Measurements from ENCODE around the gene ALDH3B2. TPM values are rescaled to one million over a fixed set of nuclear protein-coding genes. Genes with fewer than 3 reads are reported as not detected.

Gene ALDH3B2
- total RNA-seq, 2 donors from 2014 or later: not detected

DNA sequence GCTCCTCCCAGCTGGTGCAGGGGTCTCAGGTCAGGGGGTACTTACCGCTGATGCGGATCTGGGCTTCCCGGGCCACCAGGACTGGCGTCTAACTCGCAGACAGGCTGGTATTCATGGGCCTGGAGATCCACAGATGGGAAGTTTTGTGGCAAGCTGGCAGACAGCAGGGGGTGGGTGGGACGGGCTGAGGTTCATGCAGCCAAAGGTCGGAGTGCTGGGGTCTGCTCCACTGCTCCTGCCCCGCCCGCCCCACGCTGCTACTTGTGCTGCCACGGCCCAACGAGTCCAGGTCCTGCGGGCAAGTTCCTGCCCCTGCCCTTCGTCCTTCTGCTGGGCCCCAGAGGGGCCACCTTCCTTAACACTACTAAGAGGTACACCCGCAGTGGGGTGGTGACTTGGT lies 27.0 kb downstream of the ALDH3B2 start:
- Mint-ChIP-seq H3K9me3 (no peaks in the 10 kb centered on the region), H3K27me3 (peaks cover 0 to 3% of the 10 kb centered on the region in 2 donors), H3K4me1 (ENCODE audit: low read depth in 2 of 2) (peaks cover 22 to 26% of the 10 kb centered on the region in 2 donors), H3K27ac (no peak overlapping the region), H3K36me3 (no peaks in the 10 kb centered on the region), H3K4me3 (no peak overlapping the region)
- DNase-seq (ENCODE audit: low spot score) (no peak), ATAC-seq (no peak)

DNA sequence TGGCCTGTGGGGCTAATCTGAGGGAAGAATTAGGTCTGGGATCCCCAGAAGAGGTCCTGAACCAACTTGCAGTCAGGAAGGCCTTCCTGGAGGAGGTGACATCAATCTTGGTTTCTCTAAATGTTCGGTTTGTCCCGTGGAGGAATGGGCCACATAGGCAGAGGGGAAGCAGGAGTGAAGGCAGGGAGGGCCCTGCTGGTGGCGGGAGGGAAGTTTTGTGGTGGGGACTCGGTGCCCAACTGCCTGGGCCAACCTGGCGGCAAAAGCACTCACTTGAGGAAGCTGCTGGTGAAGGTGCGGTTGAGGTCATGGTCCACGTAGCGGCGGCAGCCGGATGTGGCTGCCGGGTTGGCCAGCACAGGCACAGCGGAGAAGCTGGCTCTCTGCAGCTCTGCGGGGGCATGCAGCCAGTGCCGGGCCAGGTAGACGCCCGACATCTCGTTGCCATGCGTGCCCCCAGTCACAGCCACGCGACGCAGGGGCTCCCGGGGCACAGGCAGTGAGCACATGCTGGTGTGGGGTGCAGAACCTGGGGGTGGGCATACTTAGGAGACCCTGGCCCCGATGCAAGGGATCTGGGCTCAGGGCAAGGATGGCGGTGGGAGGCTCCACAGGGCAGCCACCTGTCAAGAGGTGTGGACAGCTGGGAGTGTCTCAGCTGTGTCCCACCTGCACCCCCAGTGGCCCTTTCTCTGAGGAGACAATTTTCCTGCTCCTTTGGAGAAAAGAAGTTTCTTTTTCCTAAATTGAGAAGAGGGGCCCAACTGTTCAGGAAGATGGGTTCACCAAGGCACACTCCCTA lies 27.7 kb downstream of the ALDH3B2 start:
- DNase-seq (ENCODE audit: low spot score) (no peak), ATAC-seq (peak; percentile 69 to 75)
- peaks cover 22 to 26% of the 10 kb centered on the region in 2 donors for H3K4me1 Mint-ChIP-seq (ENCODE audit: low read depth in 2 of 2)
- H3K9me3 Mint-ChIP-seq: no peaks in the 10 kb centered on the region
- peaks cover 0 to 3% of the 10 kb centered on the region in 2 donors for H3K27me3 Mint-ChIP-seq
- no peaks in the 10 kb centered on the region for H3K36me3 Mint-ChIP-seq
- peak overlapping the region; percentile 60 for H3K4me3 Mint-ChIP-seq
- H3K27ac Mint-ChIP-seq: peak overlapping the region; percentile 42 to 54

DNA sequence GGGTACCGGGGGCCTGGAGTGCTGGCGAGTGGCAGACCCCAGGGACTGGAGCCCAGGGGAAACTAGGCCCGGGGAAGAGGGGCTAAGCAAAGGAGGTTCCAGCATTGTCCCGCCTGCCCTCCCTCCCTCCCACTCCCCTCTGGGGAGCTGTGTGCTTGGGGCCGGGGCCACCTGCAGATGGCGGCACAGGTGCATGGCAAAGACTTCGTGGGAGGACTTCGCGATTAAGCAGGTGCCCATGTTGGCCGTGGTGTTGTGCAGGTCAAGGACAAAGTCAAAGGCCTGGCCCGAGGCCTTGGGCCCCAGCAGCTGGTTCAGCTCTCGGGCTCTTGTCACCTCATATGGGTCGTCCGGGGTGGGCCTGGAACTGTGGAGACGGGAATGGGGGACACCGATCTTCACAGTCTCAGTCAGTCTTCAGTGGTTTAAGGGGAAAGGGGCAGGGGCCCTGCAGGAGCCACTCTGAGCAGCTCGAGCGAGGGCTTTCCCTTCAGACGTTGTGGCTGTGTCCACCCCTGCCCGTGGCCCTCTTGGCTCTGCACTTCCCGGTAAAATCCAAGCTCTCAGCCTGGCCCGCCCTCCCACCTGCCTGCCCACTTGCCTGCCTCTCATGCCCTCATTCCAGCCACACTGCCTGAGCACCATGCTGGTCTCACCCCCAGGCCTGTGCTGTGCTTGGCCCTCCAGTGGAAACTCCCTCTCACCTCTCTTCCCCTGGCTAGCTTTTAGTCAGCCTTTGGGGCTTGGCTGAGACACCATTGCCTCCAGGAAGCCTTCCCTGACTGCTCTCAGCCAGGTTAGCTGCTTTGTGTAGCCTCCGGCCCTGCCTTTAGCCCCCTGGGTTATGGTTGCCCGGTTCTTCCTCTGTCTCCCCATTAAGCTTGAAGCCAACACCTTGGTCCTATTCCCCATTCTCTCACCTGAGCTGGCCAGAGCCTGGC lies 28.6 kb downstream of the ALDH3B2 start:
- Mint-ChIP-seq H3K36me3 (no peaks in the 10 kb centered on the region), H3K27me3 (peaks cover 0 to 3% of the 10 kb centered on the region in 2 donors), H3K27ac (peak overlapping the region; percentile 42 to 54), H3K4me3 (peak overlapping the region; percentile 60), H3K9me3 (no peaks in the 10 kb centered on the region), H3K4me1 (ENCODE audit: low read depth in 2 of 2) (peaks cover 21 to 26% of the 10 kb centered on the region in 2 donors)
- DNase-seq (ENCODE audit: low spot score) (no peak), ATAC-seq (no peak)

DNA sequence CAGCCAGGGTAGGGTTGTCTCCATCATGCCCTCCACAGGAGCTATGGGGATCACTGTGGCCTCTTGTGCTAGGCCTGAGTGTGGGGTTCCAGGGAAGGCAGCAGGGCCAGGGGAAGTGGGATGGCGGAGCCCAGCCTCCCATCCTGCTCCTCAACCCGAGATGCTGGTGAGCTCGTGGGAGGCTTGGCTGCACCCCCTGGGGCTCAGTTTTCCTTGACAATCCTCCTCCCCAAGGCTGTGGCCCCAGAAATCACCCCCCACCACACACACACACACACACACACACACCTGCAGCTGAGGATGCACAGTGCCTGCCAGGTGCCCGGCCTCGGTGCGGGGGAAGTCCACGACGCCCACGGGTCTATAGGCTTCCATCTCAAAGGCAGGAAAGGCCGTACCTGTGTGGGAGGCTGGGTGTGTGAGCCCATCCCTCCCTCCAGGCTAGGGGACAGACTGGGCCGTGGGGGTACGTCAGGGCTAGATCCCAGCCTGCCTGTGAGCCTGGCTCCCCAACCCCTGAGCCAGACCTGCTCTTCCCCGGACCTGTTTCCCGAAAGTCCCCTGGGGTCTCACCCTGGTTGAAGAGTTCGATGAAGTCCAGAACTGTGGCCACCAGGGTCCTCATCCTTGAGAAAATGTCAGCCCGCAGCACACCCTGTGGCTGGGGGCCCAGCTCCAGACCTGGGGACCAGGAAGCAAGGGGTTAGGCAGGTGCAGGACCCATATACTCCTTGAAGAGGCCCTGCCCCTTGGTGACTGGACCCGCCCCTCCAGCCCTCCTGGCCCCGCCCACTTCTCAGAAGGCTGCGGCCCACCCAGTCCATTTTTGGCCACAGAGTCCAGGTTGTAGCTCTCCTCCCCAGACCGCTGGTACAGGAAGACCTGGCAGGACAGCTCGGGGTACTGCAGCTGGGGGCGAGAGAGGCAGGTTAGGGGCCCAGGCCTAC lies 29.7 kb downstream of the ALDH3B2 start:
- peaks cover 14 to 19% of the 10 kb centered on the region in 2 donors for H3K4me1 Mint-ChIP-seq (ENCODE audit: low read depth in 2 of 2)
- H3K4me3 Mint-ChIP-seq: no peak overlapping the region
- no peaks in the 10 kb centered on the region for H3K36me3 Mint-ChIP-seq
- H3K9me3 Mint-ChIP-seq: no peaks in the 10 kb centered on the region
- no peak for DNase-seq (ENCODE audit: low spot score)
- no peak overlapping the region for H3K27ac Mint-ChIP-seq
- H3K27me3 Mint-ChIP-seq: peaks cover 0 to 3% of the 10 kb centered on the region in 2 donors
- no peak for ATAC-seq

DNA sequence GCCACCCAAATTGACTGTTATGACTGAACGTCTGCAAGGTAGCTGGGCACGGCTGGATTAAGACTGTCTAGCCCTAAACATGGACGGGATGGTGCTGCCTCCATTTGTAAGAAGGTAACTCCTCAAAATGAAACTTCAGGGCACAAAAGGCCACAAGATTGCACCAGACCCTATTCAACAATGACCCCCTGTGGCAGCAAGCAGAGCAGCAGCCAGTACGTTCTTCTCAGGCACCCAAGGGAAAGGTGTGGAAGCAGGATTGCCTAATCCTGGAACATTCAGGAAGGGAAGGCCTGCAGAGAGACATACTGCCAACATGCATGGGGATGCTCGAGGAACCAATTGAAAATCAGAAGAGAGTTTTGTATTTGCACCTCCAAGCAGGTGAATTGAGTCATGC lies 30.4 kb downstream of the ALDH3B2 start:
- H3K36me3 Mint-ChIP-seq: no peaks in the 10 kb centered on the region
- no peaks in the 10 kb centered on the region for H3K9me3 Mint-ChIP-seq
- ATAC-seq (no peak), DNase-seq (ENCODE audit: low spot score) (no peak)
- H3K4me1 Mint-ChIP-seq (ENCODE audit: low read depth in 2 of 2): peaks cover 13 to 14% of the 10 kb centered on the region in 2 donors
- H3K4me3 Mint-ChIP-seq: no peak overlapping the region
- H3K27ac Mint-ChIP-seq: no peak overlapping the region
- H3K27me3 Mint-ChIP-seq: peaks cover 0 to 3% of the 10 kb centered on the region in 2 donors

DNA sequence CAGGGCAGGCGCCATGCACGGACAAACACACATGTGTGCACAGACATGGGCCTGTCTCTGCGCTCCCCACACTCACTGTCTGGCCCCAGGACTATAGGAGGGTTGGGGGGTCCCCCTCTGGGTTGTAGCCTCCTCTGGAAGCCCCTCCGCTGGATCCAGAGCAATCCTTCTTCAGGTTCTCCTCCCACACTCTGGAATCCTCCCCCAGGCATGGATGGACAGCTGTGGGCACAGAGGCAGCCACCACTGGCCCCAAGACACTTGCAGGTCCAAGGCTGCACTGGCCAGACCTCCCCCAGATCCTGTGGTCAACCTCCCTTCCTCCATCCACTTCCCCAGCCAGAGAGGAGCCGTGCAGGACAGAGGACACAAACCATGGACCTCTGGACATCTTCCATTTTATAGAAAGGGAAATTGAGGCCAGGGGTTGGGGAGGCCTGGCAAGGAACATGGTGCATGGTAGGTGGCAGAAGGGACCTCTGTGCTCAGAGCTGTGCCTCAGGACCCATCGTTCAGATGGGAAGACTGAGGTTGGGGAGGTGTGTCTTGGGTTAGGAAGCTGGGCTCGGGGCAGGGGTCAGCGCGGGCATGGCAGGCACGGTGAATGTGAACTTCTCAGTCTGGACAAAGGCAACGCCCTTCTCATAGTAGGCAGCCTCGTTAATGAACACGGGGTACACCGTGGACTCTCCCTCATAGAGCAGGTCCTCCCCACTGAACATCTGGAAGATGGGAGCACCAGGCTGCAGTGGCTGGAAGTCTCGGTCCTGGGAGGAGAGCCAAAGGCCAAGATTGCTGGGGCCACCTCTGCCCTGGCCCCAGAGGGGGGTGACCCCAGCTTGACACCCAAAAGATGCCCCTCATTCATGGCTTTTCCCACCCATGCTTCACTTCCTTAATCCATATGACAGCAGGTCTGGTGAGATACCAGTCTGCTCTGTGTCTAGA lies 32.0 kb downstream of the ALDH3B2 start:
- no peak for DNase-seq (ENCODE audit: low spot score)
- Mint-ChIP-seq H3K27ac (no peak overlapping the region), H3K4me1 (ENCODE audit: low read depth in 2 of 2) (peaks cover 12 to 14% of the 10 kb centered on the region in 2 donors), H3K4me3 (no peak overlapping the region), H3K27me3 (peaks cover 0 to 3% of the 10 kb centered on the region in 2 donors), H3K36me3 (no peaks in the 10 kb centered on the region), H3K9me3 (no peaks in the 10 kb centered on the region)
- ATAC-seq: no peak

DNA sequence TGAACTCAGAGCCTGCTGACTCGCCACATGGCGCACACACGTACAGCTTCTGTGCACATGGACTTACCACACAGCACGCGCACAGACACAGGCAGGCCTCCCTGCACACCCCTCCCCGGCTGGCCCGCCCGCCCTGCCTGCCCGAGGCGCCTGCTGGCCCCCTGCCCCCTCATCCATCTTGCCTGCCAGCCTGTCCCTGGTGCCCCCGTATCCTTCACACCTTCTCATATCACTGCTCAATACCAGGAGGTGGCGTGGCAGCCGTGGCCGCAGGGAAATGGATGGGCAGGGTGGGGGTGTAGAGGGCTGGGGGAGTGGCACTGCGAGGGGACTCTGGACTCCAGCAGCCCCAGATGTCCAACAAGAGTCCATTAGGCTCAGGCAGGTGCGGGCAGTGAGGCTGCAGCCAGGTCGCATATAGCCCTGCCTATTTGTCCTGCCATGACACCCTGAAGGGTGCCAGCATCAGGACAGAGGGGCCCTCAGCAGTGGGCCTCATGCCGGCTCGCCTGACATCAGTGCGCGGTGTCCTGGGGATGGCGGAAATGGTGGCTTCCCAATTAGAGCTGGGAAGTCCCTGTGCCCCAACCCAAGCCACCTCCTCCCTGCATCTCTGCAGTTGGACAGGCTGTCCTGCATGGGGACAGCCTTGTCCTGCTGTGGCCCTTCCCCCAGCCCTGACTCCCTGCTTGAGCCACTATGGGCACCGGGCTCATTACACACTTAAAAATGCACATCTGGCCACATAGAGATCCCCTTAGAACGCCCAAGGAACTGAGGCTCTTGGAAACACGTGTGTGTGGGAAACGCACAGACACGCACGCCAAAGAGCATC lies 32.9 kb downstream of the ALDH3B2 start:
- no peaks in the 10 kb centered on the region for H3K9me3 Mint-ChIP-seq
- H3K36me3 Mint-ChIP-seq: no peaks in the 10 kb centered on the region
- DNase-seq (ENCODE audit: low spot score) (no peak), ATAC-seq (no peak)
- H3K27me3 Mint-ChIP-seq: peaks cover 0 to 3% of the 10 kb centered on the region in 2 donors
- H3K4me1 Mint-ChIP-seq (ENCODE audit: low read depth in 2 of 2): peaks cover 9 to 13% of the 10 kb centered on the region in 2 donors
- H3K27ac Mint-ChIP-seq: no peak overlapping the region
- H3K4me3 Mint-ChIP-seq: no peak overlapping the region

DNA sequence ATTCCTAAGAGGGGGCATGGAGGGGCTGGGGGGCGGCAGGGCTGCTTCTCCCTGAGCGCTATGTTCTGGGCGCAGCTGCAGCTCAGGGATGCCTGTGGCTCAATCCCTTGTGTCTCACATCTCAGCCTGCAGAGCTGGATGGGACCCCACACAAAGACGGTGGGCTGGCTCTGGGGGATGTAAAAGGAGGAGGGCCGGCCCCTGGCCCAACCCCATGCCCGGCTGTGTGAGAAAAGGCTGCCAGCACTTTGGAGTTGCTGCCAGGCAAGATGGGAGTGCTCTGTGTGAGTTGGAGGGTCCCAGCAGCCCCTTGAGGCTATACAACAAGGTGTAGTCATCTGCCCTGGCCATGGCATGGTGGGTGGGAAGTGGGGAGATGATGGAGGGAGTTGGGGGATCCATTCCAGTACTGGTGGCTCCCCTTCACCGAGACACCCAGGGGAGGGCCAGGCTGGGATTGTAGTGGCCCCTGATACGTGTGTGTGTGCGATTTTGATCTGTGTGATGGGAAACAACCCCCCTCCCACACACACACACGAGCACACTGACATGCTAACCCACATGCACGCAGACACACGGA lies 33.6 kb downstream of the ALDH3B2 start:
- no peak overlapping the region for H3K4me3 Mint-ChIP-seq

DNA sequence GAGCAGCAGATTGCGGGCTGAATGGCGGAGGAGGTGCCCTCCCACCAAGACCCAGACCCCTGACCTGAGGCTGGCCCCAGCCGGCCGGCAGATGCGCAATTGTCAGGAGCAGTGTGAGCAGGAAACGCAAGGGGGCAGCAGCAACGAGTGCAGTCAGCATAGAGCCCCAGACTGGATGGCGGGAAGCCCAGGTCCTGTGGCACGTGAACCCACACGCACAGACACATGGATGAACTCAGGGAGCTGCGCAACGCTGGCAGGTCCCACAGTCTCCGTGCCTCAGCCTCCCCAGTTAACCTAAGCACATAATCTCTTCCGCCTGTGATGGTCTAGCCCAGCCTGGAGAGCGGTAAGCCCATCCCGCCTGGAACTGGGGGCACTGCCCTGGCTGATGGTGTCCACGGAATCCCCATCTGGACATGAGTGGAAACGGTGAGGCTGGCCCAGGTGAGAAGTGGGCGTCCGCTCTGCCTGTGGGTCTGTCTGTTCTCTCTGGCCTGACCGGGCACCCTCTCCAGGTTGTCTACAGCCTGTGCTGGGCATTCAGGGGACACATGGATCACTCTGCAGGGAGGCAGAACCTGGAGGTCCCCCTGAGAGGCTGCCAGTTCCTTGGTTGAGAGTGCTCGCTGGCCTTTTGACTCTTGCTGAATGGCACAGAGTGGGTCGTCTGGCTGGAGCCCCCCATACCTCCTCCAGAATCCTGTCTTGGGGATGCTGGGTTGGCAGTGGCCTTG lies 34.2 kb downstream of the ALDH3B2 start:
- Mint-ChIP-seq H3K4me3 (no peak overlapping the region), H3K27ac (no peak overlapping the region), H3K27me3 (no peaks in the 10 kb centered on the region), H3K36me3 (no peaks in the 10 kb centered on the region), H3K4me1 (ENCODE audit: low read depth in 2 of 2) (peaks cover 4 to 6% of the 10 kb centered on the region in 2 donors), H3K9me3 (no peaks in the 10 kb centered on the region)
- ATAC-seq (peak; percentile 60 to 76), DNase-seq (ENCODE audit: low spot score) (peak; percentile 72)

More for the DNA sequence above, 33.6 kb downstream of the ALDH3B2 start:
- Mint-ChIP-seq H3K27me3 (no peaks in the 10 kb centered on the region), H3K4me1 (ENCODE audit: low read depth in 2 of 2) (peaks cover 4 to 6% of the 10 kb centered on the region in 2 donors), H3K27ac (no peak overlapping the region), H3K36me3 (no peaks in the 10 kb centered on the region), H3K9me3 (no peaks in the 10 kb centered on the region)
- no peak for ATAC-seq
- no peak for DNase-seq (ENCODE audit: low spot score)

DNA sequence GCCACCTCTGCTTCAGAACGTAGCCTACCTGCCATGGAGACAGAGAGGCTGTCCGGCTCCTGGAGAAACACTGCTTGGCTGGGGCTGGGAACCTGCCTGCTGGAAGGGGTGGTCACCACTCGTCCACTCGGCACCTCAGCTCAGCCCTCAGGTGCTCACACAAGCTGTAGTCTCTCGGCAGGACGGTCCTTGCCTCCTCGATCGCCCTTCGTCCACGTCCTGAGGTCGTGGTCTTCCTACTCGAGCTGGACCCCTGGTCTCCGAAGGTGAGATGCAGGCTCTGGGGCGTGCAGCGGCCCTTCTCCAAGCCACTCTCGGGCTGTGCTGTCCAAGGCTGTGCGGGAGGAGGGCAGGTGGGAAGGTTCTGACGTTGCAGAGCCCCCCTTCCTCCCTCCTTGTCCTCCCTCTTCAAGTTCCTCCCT lies 35.0 kb downstream of the ALDH3B2 start, which contains the start of gene TBX10:
Gene TBX10, minus strand, starts transcription at position 326 of the 422 bp plus-strand sequence. Its CDS starts 291 bp downstream, at position 35.
- Mint-ChIP-seq H3K9me3 (no peaks in the 10 kb centered on the region), H3K4me1 (ENCODE audit: low read depth in 2 of 2) (peaks cover 4 to 6% of the 10 kb centered on the region in 2 donors), H3K4me3 (no peak within 1 kb of the TSS), H3K27ac (no peak within 1 kb of the TSS), H3K36me3 (no peaks in the 10 kb centered on the region), H3K27me3 (no peaks in the 10 kb centered on the region)
- DNase-seq (ENCODE audit: low spot score) (no peak), ATAC-seq (no peak)

Measured in natural killer cell treated with Interleukin-12 subunit alpha and Interleukin-12 subunit beta and Interleukin-15 and Interleukin-18, amount 100 ng/mL, for 72 hours (primary cell).